Panc1 (cell line): ENCODE results near the gene TMEM131. TPM values are rescaled to one million over a fixed set of nuclear protein-coding genes. Genes with fewer than 3 reads are reported as not detected.

ENCODE experiments used
- ATAC-seq: fragments of 200-7000 bp; cut with Tn5 transposase; 2 replicates; pipeline ENCODE4 v1.9.1; 2020; ENCODE audit warnings: mild to moderate bottlenecking, moderate library complexity
- BruUV-seq: library from RNA; stranded (reverse); fragments of 400-500 nt; replicated peaks from 2 replicates; lab custom pipeline; 2021; lab: Mats Ljungman, UMichigan
- CTCF ChIA-PET: fragments of 300-600 bp; sonication (Branson Sonifier 250); formaldehyde crosslinking; loops from one replicate; lab custom pipeline; 2022; ENCODE audit warnings: antibody characterized with exemption; lab: Charles Lee
- POLR2A ChIA-PET: fragments of 300-600 bp; sonication (Branson Sonifier 250); formaldehyde crosslinking; loops from one replicate; lab custom pipeline; 2022; ENCODE audit warnings: antibody characterized with exemption; lab: Charles Lee
- DNase-seq: peaks from one replicate; pipeline ENCODE4 v3.0.0-alpha.2; 2010; ENCODE audit warnings: low read depth, low spot score
- H3K27ac ChIP-seq: 2 replicates; pipeline ENCODE4 v1.5.1; 2011; ENCODE audit warnings: mild to moderate bottlenecking, low read length, inconsistent platforms
- H3K27me3 ChIP-seq: fragments of 200-500 bp; sonication (Bioruptor generic); 2 replicates; pipeline ENCODE4 v1.6.0; 2014; ENCODE audit warnings: low read length, inconsistent platforms; ENCODE audit not compliant: control insufficient read depth, insufficient read depth
- H3K36me3 ChIP-seq: fragments of 200-500 bp; sonication (Bioruptor generic); 2 replicates; pipeline ENCODE4 v1.5.1; 2014; ENCODE audit warnings: inconsistent platforms, mild to moderate bottlenecking, low read length, moderate library complexity; ENCODE audit not compliant: control insufficient read depth, insufficient read depth
- H3K4me1 ChIP-seq: 2 replicates; pipeline ENCODE4 v1.5.1; 2011; ENCODE audit warnings: inconsistent platforms, mild to moderate bottlenecking, low read length, moderate library complexity; ENCODE audit not compliant: control insufficient read depth, insufficient read depth
- H3K4me3 ChIP-seq, 2 experiments: 2 replicates each; pipeline ENCODE4 v1.5.1; 2011 to 2012; ENCODE audit warnings: low read depth in 2 of 2, low read length in 2 of 2, mild to moderate bottlenecking in 2 of 2, inconsistent platforms in 1 of 2, moderate library complexity in 1 of 2
- H3K9me3 ChIP-seq: fragments of 200-500 bp; sonication (Bioruptor generic); 2 replicates; pipeline ENCODE4 v1.5.1; 2014; ENCODE audit warnings: low read depth, mild to moderate bottlenecking, inconsistent platforms, low read length, moderate library complexity; ENCODE audit not compliant: control insufficient read depth, insufficient read depth
- CTCF ChIP-seq: fragments of 450-650 bp; IDR thresholded peaks from 2 replicates; pipeline ENCODE4 v1.5.1; 2017; ENCODE audit warnings: mild to moderate bottlenecking
- POLR2AphosphoS5 ChIP-seq: IDR thresholded peaks from 2 replicates; pipeline ENCODE4 v1.6.1; 2012; ENCODE audit warnings: mild to moderate bottlenecking, low read depth, low read length, moderate library complexity
- REST ChIP-seq, 2 experiments: IDR thresholded peaks; 2 replicates each; pipeline ENCODE4 v1.6.1; 2011 to 2012; ENCODE audit warnings: low read depth in 2 of 2, control low read depth in 1 of 2, low read length in 1 of 2, mild to moderate bottlenecking in 1 of 2, moderate library complexity in 1 of 2; ENCODE audit not compliant: insufficient read depth in 1 of 2
- SIN3A ChIP-seq: IDR thresholded peaks from 2 replicates; pipeline ENCODE4 v1.6.1; 2012; ENCODE audit warnings: low read depth, mild to moderate bottlenecking, low read length, moderate library complexity, borderline replicate concordance; ENCODE audit not compliant: insufficient read depth
- TCF7L2 ChIP-seq: IDR thresholded peaks from 2 replicates; pipeline ENCODE4 v1.6.1; 2011; ENCODE audit warnings: mild to moderate bottlenecking, low read depth, low read length, inconsistent platforms
- in situ Hi-C: cut with HindIII; loops from 2 replicates; pipeline ENCODE4 v1.10.0; 2016; ENCODE audit warnings: low sequenced_read_pairs, low pct_unique_long_range_greater_than_20kb
- intact Hi-C: fragments of 100-400 bp; cut with micrococcal nuclease; formaldehyde crosslinking; loops from one replicate; pipeline ENCODE4 v1.10.0; 2022; ENCODE audit not compliant: unreplicated experiment
- total RNA-seq: library from RNA; stranded (reverse); gene quantifications from one replicate; pipeline ENCODE4 v1.2.1, GENCODE V29; 2021; ENCODE audit not compliant: unreplicated experiment

The TMEM131 gene
- total RNA-seq, 1 experiment from 2014 or later = 43.4 TPM

GRCh38 chr2:97963079-97963406 is 32.7 kb downstream of the TMEM131 start:
- ChIA-PET POLR2A (no interaction called here), CTCF (no interaction called here)
- Histone ChIP-seq H3K36me3 (no peaks in the 10 kb centered on the region), H3K9me3 (no peaks in the 10 kb centered on the region), H3K27me3 (no peaks in the 10 kb centered on the region), H3K4me1 (peaks cover 10% of the 10 kb centered on the region), H3K4me3 (no peak overlapping the region), H3K27ac (no peak overlapping the region)
- BruUV-seq = no TSS peak
- TF ChIP-seq CTCF (no peak), SIN3A (no peak), REST (IDR thresholded peaks at IDR 0.05; ENCODE audit: insufficient read depth in 1 of 2, low read depth in 2 of 2, low read length in 1 of 2) (no peak), TCF7L2 (no peak), POLR2AphosphoS5 (no peak)
- ATAC-seq (no peak), DNase-seq (no peak)
- in situ Hi-C loops (no loop called here), intact Hi-C loops (no loop called here)

GRCh38 chr2:97961534-97961933 is 34.2 kb downstream of the TMEM131 start:
- H3K4me1 ChIP-seq = peaks cover 9% of the 10 kb centered on the region; the same call in 1 of the 2 replicates
- DNase-seq = no peak
- H3K4me3 ChIP-seq = no peak overlapping the region
- intact Hi-C loops (no loop called here), in situ Hi-C loops (no loop called here)
- H3K27me3 ChIP-seq = no peaks in the 10 kb centered on the region
- no peaks in the 10 kb centered on the region for H3K9me3 ChIP-seq
- BruUV-seq = no TSS peak
- no peaks in the 10 kb centered on the region for H3K36me3 ChIP-seq
- ATAC-seq = no peak
- CTCF ChIA-PET = no interaction called here
- H3K27ac ChIP-seq = no peak overlapping the region
- no peak for TF ChIP-seq TCF7L2
- no peak for TF ChIP-seq REST (IDR thresholded peaks at IDR 0.05; ENCODE audit: insufficient read depth in 1 of 2, low read depth in 2 of 2, low read length in 1 of 2)
- TF ChIP-seq CTCF = no peak
- TF ChIP-seq POLR2AphosphoS5 = no peak
- TF ChIP-seq SIN3A = no peak
- POLR2A ChIA-PET = no interaction called here
